Measurements from ENCODE around the gene CAMK1D. TPM values are rescaled to one million over a fixed set of nuclear protein-coding genes. Genes with fewer than 3 reads are reported as not detected.

Gene CAMK1D
- total RNA-seq, 1 donor from 2014 or later: 6.5 TPM

GRCh38 chr10:12799714-12800113, 450.4 kb downstream of the CAMK1D start:
- Mint-ChIP-seq H3K27me3 (ENCODE audit: low read depth) (no peaks in the 10 kb centered on the region), H3K27ac (ENCODE audit: unreplicated experiment) (no peak overlapping the region), H3K4me1 (peaks cover 33% of the 10 kb centered on the region), H3K9me3 (no peaks in the 10 kb centered on the region), H3K4me3 (no peak overlapping the region), H3K36me3 (ENCODE audit: low read depth) (no peaks in the 10 kb centered on the region)
- TF ChIP-seq CTCF (conservative IDR thresholded peaks at IDR 0.05): no peak
- DNase-seq (ENCODE audit: low read depth, low spot score): no peak

- Mint-ChIP-seq H3K27ac (ENCODE audit: unreplicated experiment) (no peak overlapping the region), H3K4me1 (peaks cover 33% of the 10 kb centered on the region), H3K36me3 (ENCODE audit: low read depth) (no peaks in the 10 kb centered on the region), H3K4me3 (no peak overlapping the region), H3K9me3 (no peaks in the 10 kb centered on the region), H3K27me3 (ENCODE audit: low read depth) (no peaks in the 10 kb centered on the region)
- no peak for TF ChIP-seq CTCF (conservative IDR thresholded peaks at IDR 0.05)
- no peak for DNase-seq (ENCODE audit: low read depth, low spot score)
Observed at GRCh38 chr10:12800302-12800701, 451.0 kb downstream of the CAMK1D start.

GRCh38 chr10:12801214-12802087, 452.1 kb downstream of the CAMK1D start:
- H3K27ac Mint-ChIP-seq (ENCODE audit: unreplicated experiment): no peak overlapping the region
- peaks cover 28% of the 10 kb centered on the region for H3K4me1 Mint-ChIP-seq

GRCh38 chr10:12803776-12804175, 454.4 kb downstream of the CAMK1D start:
- Mint-ChIP-seq H3K27me3 (ENCODE audit: low read depth) (no peaks in the 10 kb centered on the region), H3K27ac (ENCODE audit: unreplicated experiment) (no peak overlapping the region), H3K4me1 (peaks cover 11% of the 10 kb centered on the region), H3K36me3 (ENCODE audit: low read depth) (no peaks in the 10 kb centered on the region), H3K9me3 (no peaks in the 10 kb centered on the region), H3K4me3 (no peak overlapping the region)
- no peak for TF ChIP-seq CTCF (conservative IDR thresholded peaks at IDR 0.05)
- DNase-seq (ENCODE audit: low read depth, low spot score): no peak

More at GRCh38 chr10:12801214-12802087, 452.1 kb downstream of the CAMK1D start:
- Mint-ChIP-seq H3K27me3 (ENCODE audit: low read depth) (no peaks in the 10 kb centered on the region), H3K4me3 (no peak overlapping the region), H3K9me3 (no peaks in the 10 kb centered on the region), H3K36me3 (ENCODE audit: low read depth) (no peaks in the 10 kb centered on the region)
- TF ChIP-seq CTCF (conservative IDR thresholded peaks at IDR 0.05): no peak
- no peak for DNase-seq (ENCODE audit: low read depth, low spot score)

- H3K27me3 Mint-ChIP-seq (ENCODE audit: low read depth): no peaks in the 10 kb centered on the region
- DNase-seq (ENCODE audit: low read depth, low spot score): no peak
- H3K4me1 Mint-ChIP-seq: no peaks in the 10 kb centered on the region
- no peaks in the 10 kb centered on the region for H3K9me3 Mint-ChIP-seq
- TF ChIP-seq CTCF (conservative IDR thresholded peaks at IDR 0.05): no peak
- peak overlapping the region; percentile 81 for H3K27ac Mint-ChIP-seq (ENCODE audit: unreplicated experiment)
- H3K36me3 Mint-ChIP-seq (ENCODE audit: low read depth): no peaks in the 10 kb centered on the region
- H3K4me3 Mint-ChIP-seq: no peak overlapping the region
Observed at GRCh38 chr10:12806228-12807095, 457.1 kb downstream of the CAMK1D start.

Data from neural crest cell (in vitro differentiated cells).